T-helper 22 cell (primary cell): ENCODE data around the gene OR4C46.
"Not testable (repeated sequence)": the region's sequence is repeated elsewhere in the genome, so short reads cannot be mapped to it uniquely, and the experiment has no call there.

Source experiments
- DNase-seq: peaks from one replicate; pipeline ENCODE4 v3.0.0-alpha.2; 2020; ENCODE audit warnings: low read depth

OR4C46 gene

DNA sequence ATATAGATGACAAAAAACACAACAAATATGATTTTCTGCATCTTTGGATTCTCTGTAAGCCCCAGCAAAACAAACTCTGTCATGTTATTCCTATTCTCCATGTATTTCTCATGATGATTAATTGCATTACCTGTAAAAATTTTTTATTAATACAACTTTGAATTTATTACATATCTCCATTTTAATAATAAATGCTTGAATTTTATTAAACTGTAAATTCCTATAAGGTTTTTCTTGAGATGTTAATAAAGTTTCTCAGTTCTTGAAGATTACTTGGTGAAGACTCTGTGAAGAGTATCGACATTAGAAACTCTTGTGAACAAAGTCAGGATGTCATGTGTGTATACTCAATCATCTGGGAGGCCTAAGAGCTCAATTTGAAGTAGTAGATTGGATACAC lies at the start of gene OR4C46:
Gene OR4C46 (minus strand): TSS at position 101 of the 400 bp plus-strand sequence. CDS start 0 bp downstream, at position 101.
- no peak for DNase-seq

DNA sequence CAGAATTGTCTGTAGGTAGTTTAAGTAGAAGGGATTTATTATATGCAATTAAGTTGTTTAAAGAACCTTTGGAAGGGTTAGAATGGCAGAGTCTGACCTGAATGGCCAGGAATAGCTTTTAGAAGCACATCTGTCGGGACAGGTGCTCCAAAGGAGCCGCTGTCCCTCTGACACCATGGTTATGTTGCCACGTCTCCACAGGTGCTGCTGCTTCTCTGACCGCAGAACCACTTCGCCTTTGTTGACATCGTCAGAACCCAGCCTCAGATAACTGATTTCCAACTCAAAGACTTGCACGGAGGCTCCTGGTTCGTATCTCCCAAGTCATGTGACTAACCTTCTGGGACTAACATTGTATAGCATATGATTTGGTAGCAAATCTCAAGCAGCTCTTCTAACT lies 41.8 kb upstream of the OR4C46 start:
- DNase-seq = not testable (repeated sequence)

DNA sequence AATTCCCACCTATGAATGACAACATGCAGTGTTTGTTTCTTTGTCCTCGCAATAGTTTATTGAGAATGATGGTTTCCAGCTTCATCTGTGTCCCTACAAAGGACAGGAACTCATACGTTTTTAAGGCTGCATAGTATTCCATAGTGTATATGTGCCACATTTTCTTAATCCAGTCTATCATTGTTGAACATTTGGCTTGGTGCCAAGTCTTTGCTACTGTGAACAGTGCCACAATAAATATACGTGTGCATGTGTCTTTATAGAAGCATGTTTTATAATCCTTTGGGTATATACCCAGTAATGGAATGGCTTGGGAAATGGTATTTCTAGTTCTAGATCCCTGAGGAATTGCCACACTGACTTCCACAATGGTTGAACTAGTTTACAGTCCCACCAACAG lies 42.4 kb downstream of the OR4C46 start:
- not testable (repeated sequence) for DNase-seq

DNA sequence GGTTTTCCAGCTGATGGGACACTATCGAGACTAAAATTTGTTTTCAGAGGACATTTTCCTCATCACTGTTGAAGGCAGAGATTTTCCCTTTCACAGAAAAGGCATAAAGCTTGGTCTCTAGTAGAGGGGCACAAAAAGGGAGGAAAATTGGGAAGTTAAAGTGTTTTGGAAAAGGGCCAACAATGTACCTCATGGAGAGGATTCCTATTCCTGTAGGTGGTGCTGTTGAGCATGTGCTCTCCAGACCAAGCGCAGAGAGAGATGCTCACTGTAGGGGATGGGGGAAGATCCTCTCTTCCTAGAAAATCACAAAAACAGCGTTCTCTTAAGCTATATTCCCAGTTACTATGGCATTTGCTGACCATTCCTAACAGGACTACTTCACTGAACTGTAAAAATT lies 44.9 kb downstream of the OR4C46 start:
- DNase-seq = no peak

DNA sequence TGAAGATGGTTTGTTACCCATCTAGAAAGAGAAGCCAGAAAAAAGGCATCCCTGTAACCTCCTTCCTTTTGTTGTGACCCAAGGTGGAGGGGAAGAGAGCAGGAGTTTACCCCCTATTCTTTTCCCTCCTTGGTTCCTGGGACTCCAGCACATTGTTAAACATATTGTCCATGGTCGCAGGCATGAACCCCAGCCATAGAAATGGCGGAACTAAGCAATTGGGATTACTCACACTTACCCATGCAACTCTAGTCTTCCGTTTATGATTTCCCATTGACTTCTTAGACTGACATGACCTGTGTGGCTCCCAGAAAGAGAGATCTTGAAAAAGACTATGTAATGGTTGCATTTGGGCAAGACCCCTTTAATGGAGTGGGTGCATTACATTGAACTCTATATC lies 45.4 kb downstream of the OR4C46 start:
- no peak for DNase-seq
